GM12878 (cell line): ENCODE measurements around the gene THOC5. TPM values are rescaled to one million over a fixed set of nuclear protein-coding genes. Genes with fewer than 3 reads are reported as not detected.

Experiments
- ATAC-seq: fragments of 200-7000 bp; cut with Tn5 transposase; 3 replicates; pipeline ENCODE4 v1.9.1; 2020; ENCODE audit warnings: mild to moderate bottlenecking, moderate library complexity
- BruUV-seq: library from RNA; stranded (reverse); fragments of 400-500 nt; replicated peaks from 2 replicates; lab custom pipeline; 2021; lab: Mats Ljungman, UMichigan
- CTCF ChIA-PET: fragments of 300-600 bp; sonication (Branson Sonifier 250); formaldehyde crosslinking; extraction: SDS; loops from one replicate; lab custom pipeline; 2021; ENCODE audit warnings: inconsistent platforms; lab: Yijun Ruan, JAX
- POLR2A ChIA-PET: fragments of 350-600 bp; formaldehyde crosslinking; extraction: SDS; loops from one replicate; lab custom pipeline; 2021; ENCODE audit warnings: inconsistent platforms; lab: Charles Lee
- RAD21 ChIA-PET: fragments of 300-600 bp; sonication (Branson Sonifier 250); formaldehyde crosslinking; loops from one replicate; lab custom pipeline; 2023; ENCODE audit warnings: antibody characterized with exemption; ENCODE audit not compliant: unreplicated experiment; lab: Charles Lee
- SMC1A ChIA-PET: fragments of 300-600 bp; sonication (Branson Sonifier 250); formaldehyde crosslinking; loops from one replicate; lab custom pipeline; 2023; ENCODE audit not compliant: unreplicated experiment, uncharacterized antibody; lab: Charles Lee
- DNase-seq: peaks from one replicate; pipeline ENCODE4 v3.0.0-alpha.2; 2011; ENCODE audit warnings: low read depth, low spot score
- FAIRE-seq: peaks from 3 replicates; lab custom pipeline; 2011; peaks lifted over from hg19 to GRCh38; lab: Jason Lieb, UNC
- H2AFZ ChIP-seq: 2 replicates; pipeline ENCODE4 v1.6.0; 2011; ENCODE audit warnings: low read depth, low read length, control low read depth; ENCODE audit not compliant: control insufficient read depth
- H3K27ac ChIP-seq: 2 replicates; pipeline ENCODE4 v1.5.1; 2011; ENCODE audit warnings: control low read depth; ENCODE audit not compliant: control insufficient read depth, insufficient read depth
- H3K27me3 ChIP-seq, 2 experiments: replicated peaks in 1 of 2; 2 replicates each; pipeline versions ENCODE4 v1.6.0 to v1.6.1; 2011; ENCODE audit warnings: low read length in 1 of 2; ENCODE audit not compliant: control insufficient read depth in 2 of 2, insufficient read depth in 2 of 2
- H3K36me3 ChIP-seq, 2 experiments: 2 replicates each; pipeline ENCODE4 v1.5.1; 2011; ENCODE audit warnings: low read length in 1 of 2; ENCODE audit not compliant: control insufficient read depth in 2 of 2, insufficient read depth in 2 of 2
- H3K4me1 ChIP-seq: 2 replicates; pipeline ENCODE4 v1.6.1; 2011; ENCODE audit warnings: mild to moderate bottlenecking, low read length, moderate library complexity, mixed read lengths; ENCODE audit not compliant: control insufficient read depth, insufficient read depth
- H3K4me2 ChIP-seq: 2 replicates; pipeline ENCODE4 v1.6.0; 2011; ENCODE audit warnings: control low read depth; ENCODE audit not compliant: control insufficient read depth, insufficient read depth
- H3K4me3 ChIP-seq: fragments of 200-600 bp; sonication (generic); 2 replicates; pipeline ENCODE4 v1.5.1; 2016
- H3K79me2 ChIP-seq: 2 replicates; pipeline ENCODE4 v1.6.0; 2011; ENCODE audit warnings: low read length; ENCODE audit not compliant: control insufficient read depth, insufficient read depth
- H3K9ac ChIP-seq: 2 replicates; pipeline ENCODE4 v1.8.0; 2011; ENCODE audit warnings: low read length, control low read depth, mixed read lengths; ENCODE audit not compliant: control insufficient read depth, insufficient read depth
- H3K9me3 ChIP-seq: replicated peaks from 3 replicates; pipeline ENCODE4 v1.5.1; 2011; ENCODE audit warnings: mild to moderate bottlenecking, low read length; ENCODE audit not compliant: control insufficient read depth, insufficient read depth
- H4K20me1 ChIP-seq: 2 replicates; pipeline ENCODE4 v1.6.0; 2011; ENCODE audit not compliant: control insufficient read depth, insufficient read depth
- ASH2L ChIP-seq: fragments of 300-600, 200-600 bp; sonication (generic); IDR thresholded peaks from 2 replicates; pipeline ENCODE4 v1.6.1; 2017; ENCODE audit warnings: low read depth, mild to moderate bottlenecking, borderline replicate concordance
- BACH1 ChIP-seq: fragments of 450-650 bp; IDR thresholded peaks from 2 replicates; pipeline ENCODE4 v1.6.1; 2017; ENCODE audit warnings: mild to moderate bottlenecking, borderline replicate concordance
- IKZF2 ChIP-seq, 2 experiments: fragments of 450-650 bp; IDR thresholded peaks; 2 replicates each; pipeline ENCODE4 v1.6.1; 2017; ENCODE audit warnings: mild to moderate bottlenecking in 2 of 2, moderate library complexity in 2 of 2
- POLR2A ChIP-seq: IDR thresholded peaks from 2 replicates; pipeline ENCODE4 v1.6.1; 2011; ENCODE audit warnings: low read depth, mild to moderate bottlenecking, low read length
- SIX5 ChIP-seq: IDR thresholded peaks from 2 replicates; pipeline ENCODE4 v1.6.1; 2011; ENCODE audit warnings: mild to moderate bottlenecking, low read depth, low read length, moderate library complexity; ENCODE audit not compliant: severe bottlenecking
- STAT3 ChIP-seq: IDR thresholded peaks from 2 replicates; pipeline ENCODE4 v1.6.1; 2011; ENCODE audit warnings: low read depth, low read length, improper control_type of control experiment
- WGBS: methylation state at CpG from one replicate; pipeline ENCODE4 v1.1.6; 2016; ENCODE audit warnings: low lambda C conversion rate; ENCODE audit not compliant: insufficient replicate concordance, insufficient coverage; ENCODE audit errors: missing lambda C conversion rate; 5-methylcytosine and 5-hydroxymethylcytosine counted together
- in situ Hi-C: fragments of 300-500 bp; cut with MboI; formaldehyde crosslinking; loops from 9 replicates; pipeline ENCODE4 v1.14.3; 2018; ENCODE audit warnings: mixed read lengths
- intact Hi-C: fragments of 100-400 bp; cut with micrococcal nuclease; formaldehyde crosslinking; loops from one replicate; pipeline ENCODE4 v1.14.2; 2022; ENCODE audit not compliant: unreplicated experiment
- polyA plus RNA-seq, 11 experiments: library from polyadenylated mRNA; depleted of rRNA in 4 of 11; unstranded in 6 of 11; stranded (reverse) in 5 of 11; fragments of >200 nt; fragmentation: Nextera tagmentation in 4 of 11; fragmentation: Illumina TruSeq in 1 of 11; extraction: Ambion mirVana in 4 of 11; extraction: Trizol in 1 of 11; gene quantifications; 1 replicate in 1 of 11; 2 replicates in 10 of 11; pipeline versions ENCODE4 v1.2.1 to v1.2.3, GENCODE V29; 2011 to 2016; ENCODE audit warnings: inconsistent platforms in 2 of 11, missing spikeins in 2 of 11, low read depth in 1 of 11
- total RNA-seq, 4 experiments: library from RNA; depleted of rRNA in 3 of 4; stranded (reverse); fragments of >200 nt in 3 of 4; fragmentation: Illumina TruSeq in 1 of 4; extraction: Trizol in 1 of 4; gene quantifications; 2 replicates each; pipeline versions ENCODE4 v1.2.1 to v1.2.3, GENCODE V29; 2013 to 2021
- TF ChIP-seq, protein P1 (sequence below): fragments of 450-650 bp; IDR thresholded peaks from 2 replicates; pipeline ENCODE4 v1.6.1; 2017; ENCODE audit warnings: borderline replicate concordance
- TF ChIP-seq, protein P2 (sequence below): fragments of 450-650 bp; formaldehyde crosslinking; IDR thresholded peaks from 2 replicates; pipeline ENCODE4 v1.4.0; 2022; ENCODE audit warnings: mild to moderate bottlenecking, moderate library complexity

THOC5 gene
- total and polyA plus RNA-seq, 10 of the 15 experiments (the other 5 are each of a cell fraction or from before 2014, with no cell fraction given): 20.9 to 44.9 (median 31.4) TPM

DNA sequence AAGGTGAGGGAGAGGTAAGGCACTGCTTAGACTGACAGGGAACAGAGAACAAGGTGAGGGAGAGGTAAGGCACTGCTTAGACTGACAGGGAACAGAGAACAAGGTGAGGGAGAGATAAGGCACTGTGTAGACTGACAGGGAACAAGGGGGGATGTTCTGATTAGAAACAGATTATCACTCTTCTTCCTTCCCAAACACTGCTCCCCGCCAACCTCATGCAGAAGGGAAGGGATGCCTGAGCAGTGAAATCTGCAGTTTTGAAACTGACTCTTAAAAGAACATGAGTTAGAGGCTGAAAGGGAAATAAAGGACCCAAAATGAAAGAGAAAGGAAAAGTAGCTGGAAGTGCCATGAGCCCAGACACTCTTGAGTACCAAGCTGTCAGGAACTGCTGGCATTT is 43.7 kb downstream of the THOC5 start:
- Histone ChIP-seq H3K27ac (no peak overlapping the region), H3K36me3 (peaks cover 8 to 19% of the 10 kb centered on the region in 2 experiments; a peak in 3 of 4 replicates), H3K4me2 (no peak overlapping the region), H3K4me1 (no peaks in the 10 kb centered on the region), H3K79me2 (no peaks in the 10 kb centered on the region), H4K20me1 (no peaks in the 10 kb centered on the region), H3K9ac (no peak overlapping the region)
- ChIA-PET RAD21 (no interaction called here), SMC1A (interaction anchor here (1.4 kb wide), 1 partner anchor 16 kb away, joined by 3 read pairs; no protein-coding TSS in a partner anchor), CTCF (interaction anchor here (0.6 kb wide), 1 partner anchor 72 kb away, joined by 3 read pairs; no protein-coding TSS in a partner anchor)
- no peak for ATAC-seq
- intact Hi-C loops (no loop called here), in situ Hi-C loops (no loop called here)
- no TSS peak for BruUV-seq
- TF ChIP-seq, protein P1, sequence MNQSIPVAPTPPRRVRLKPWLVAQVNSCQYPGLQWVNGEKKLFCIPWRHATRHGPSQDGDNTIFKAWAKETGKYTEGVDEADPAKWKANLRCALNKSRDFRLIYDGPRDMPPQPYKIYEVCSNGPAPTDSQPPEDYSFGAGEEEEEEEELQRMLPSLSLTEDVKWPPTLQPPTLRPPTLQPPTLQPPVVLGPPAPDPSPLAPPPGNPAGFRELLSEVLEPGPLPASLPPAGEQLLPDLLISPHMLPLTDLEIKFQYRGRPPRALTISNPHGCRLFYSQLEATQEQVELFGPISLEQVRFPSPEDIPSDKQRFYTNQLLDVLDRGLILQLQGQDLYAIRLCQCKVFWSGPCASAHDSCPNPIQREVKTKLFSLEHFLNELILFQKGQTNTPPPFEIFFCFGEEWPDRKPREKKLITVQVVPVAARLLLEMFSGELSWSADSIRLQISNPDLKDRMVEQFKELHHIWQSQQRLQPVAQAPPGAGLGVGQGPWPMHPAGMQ: no peak
- TF ChIP-seq BACH1 (no peak), POLR2A (no peak)
- TF ChIP-seq, all 136 proteins: peak for 0
- H3K4me3 ChIP-seq: no peak overlapping the region
- H3K27me3 ChIP-seq: no peaks in the 10 kb centered on the region
- no peak overlapping the region for H2AFZ ChIP-seq
- 36% methylated on average over 1 of the region's 1 CpG for WGBS
- POLR2A ChIA-PET: no interaction called here
- FAIRE-seq (no peak), DNase-seq (no peak)
- H3K9me3 ChIP-seq: no peaks in the 10 kb centered on the region

DNA sequence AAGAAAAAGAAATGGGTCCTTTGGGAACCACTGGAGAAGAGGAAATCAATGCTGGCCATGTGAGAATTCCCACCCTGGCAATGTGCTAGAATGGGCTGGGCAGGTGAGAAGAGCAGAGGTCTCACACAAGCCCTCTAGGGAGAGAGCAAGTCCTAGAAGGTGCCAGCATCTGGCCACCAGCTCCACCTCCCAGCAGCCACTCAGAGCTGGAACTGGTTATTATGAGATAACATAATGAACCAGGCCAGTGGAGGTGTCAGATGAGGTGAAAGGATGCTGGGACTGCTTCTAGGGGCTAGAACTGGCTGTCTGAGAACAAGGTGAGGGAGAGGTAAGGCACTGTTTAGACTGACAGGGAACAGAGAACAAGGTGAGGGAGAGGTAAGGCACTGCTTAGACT is 44.3 kb downstream of the THOC5 start:
- Histone ChIP-seq H3K9me3 (no peaks in the 10 kb centered on the region), H3K79me2 (no peaks in the 10 kb centered on the region), H3K9ac (no peak overlapping the region), H4K20me1 (no peaks in the 10 kb centered on the region), H3K27me3 (no peaks in the 10 kb centered on the region), H3K4me2 (no peak overlapping the region), H3K36me3 (peaks cover 8 to 19% of the 10 kb centered on the region in 2 experiments; a peak in 3 of 4 replicates), H3K4me1 (no peaks in the 10 kb centered on the region), H2AFZ (no peak overlapping the region), H3K4me3 (no peak overlapping the region), H3K27ac (no peak overlapping the region)
- intact Hi-C loops (no loop called here), in situ Hi-C loops (no loop called here)
- CTCF ChIA-PET: no interaction called here
- POLR2A ChIA-PET: no interaction called here
- DNase-seq (no peak), ATAC-seq (no peak), FAIRE-seq (no peak)
- RAD21 ChIA-PET: no interaction called here
- SMC1A ChIA-PET: no interaction called here
- no TSS peak for BruUV-seq
- no peak for TF ChIP-seq STAT3
- no peak for TF ChIP-seq SIX5
- no peak for TF ChIP-seq ASH2L
- TF ChIP-seq, protein P2, sequence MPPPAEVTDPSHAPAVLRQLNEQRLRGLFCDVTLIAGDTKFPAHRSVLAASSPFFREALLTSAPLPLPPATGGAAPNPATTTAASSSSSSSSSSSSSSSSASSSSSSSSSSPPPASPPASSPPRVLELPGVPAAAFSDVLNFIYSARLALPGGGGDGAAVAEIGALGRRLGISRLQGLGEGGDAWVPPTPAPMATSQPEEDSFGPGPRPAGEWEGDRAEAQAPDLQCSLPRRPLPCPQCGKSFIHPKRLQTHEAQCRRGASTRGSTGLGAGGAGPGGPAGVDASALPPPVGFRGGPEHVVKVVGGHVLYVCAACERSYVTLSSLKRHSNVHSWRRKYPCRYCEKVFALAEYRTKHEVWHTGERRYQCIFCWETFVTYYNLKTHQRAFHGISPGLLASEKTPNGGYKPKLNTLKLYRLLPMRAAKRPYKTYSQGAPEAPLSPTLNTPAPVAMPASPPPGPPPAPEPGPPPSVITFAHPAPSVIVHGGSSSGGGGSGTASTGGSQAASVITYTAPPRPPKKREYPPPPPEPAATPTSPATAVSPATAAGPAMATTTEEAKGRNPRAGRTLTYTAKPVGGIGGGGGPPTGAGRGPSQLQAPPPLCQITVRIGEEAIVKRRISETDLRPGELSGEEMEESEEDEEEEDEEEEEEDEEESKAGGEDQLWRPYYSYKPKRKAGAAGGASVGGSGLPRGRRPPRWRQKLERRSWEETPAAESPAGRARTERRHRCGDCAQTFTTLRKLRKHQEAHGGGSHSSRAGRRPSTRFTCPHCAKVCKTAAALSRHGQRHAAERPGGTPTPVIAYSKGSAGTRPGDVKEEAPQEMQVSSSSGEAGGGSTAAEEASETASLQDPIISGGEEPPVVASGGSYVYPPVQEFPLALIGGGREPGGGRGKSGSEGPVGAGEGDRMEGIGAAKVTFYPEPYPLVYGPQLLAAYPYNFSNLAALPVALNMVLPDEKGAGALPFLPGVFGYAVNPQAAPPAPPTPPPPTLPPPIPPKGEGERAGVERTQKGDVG (CRISPR knock-in tag): no peak
- TF ChIP-seq IKZF2 (IDR thresholded peaks at IDR 0.05): no peak
